HCT116 (cell line): ENCODE data around the gene CCDC74A. TPM values are rescaled to one million over a fixed set of nuclear protein-coding genes. Genes with fewer than 3 reads are reported as not detected.
"Not testable (repeated sequence)": the region's sequence is repeated elsewhere in the genome, so short reads cannot be mapped to it uniquely, and the experiment has no call there.

ENCODE experiments used
- ATAC-seq: fragments of 200-7000 bp; cut with Tn5 transposase; 2 replicates; pipeline ENCODE4 v1.9.1; 2020; ENCODE audit warnings: mild to moderate bottlenecking, moderate library complexity
- BruUV-seq: library from RNA; stranded (reverse); fragments of 400-500 nt; replicated peaks from 2 replicates; lab custom pipeline; 2021; lab: Mats Ljungman, UMichigan
- CTCF ChIA-PET: fragments of 300-600 bp; sonication (Branson Sonifier 250); formaldehyde crosslinking; loops from one replicate; lab custom pipeline; 2021; ENCODE audit warnings: antibody characterized with exemption; lab: Charles Lee
- POLR2A ChIA-PET: fragments of 300-600, 350-600 bp; sonication (Branson Sonifier 250); formaldehyde crosslinking; loops from one replicate; lab custom pipeline; 2021; ENCODE audit warnings: antibody characterized with exemption; lab: Charles Lee
- RAD21 ChIA-PET, 2 experiments: fragments of 300-600 bp; sonication (Branson Sonifier 250); formaldehyde crosslinking; loops; one replicate each; lab custom pipeline; 2023; ENCODE audit warnings: low total read pairs in 2 of 2; ENCODE audit not compliant: uncharacterized antibody in 2 of 2, unreplicated experiment in 2 of 2, low non-redundant PET in 1 of 2; lab: Charles Lee
- DNase-seq: peaks from one replicate; pipeline ENCODE4 v3.0.0-alpha.2; 2010; ENCODE audit warnings: low read depth, low spot score
- H2AFZ ChIP-seq: fragments of 200-600 bp; shearing (Covaris generic), sonication (generic); 2 replicates; pipeline ENCODE4 v1.6.1; 2017; ENCODE audit warnings: low read depth, mixed run types, mixed read lengths, antibody characterized with exemption, low read length; ENCODE audit not compliant: poor library complexity, severe bottlenecking
- H3K27ac ChIP-seq: 2 replicates; pipeline ENCODE4 v1.5.1; 2012; ENCODE audit warnings: low read depth, low read length
- H3K27me3 ChIP-seq: fragments of 200-600 bp; sonication (generic); 2 replicates; pipeline ENCODE4 v1.6.1; 2016; ENCODE audit warnings: mixed run types, low read length, mixed read lengths; ENCODE audit not compliant: insufficient read depth
- H3K36me3 ChIP-seq, 2 experiments: fragments of 200-500 bp in 1 of 2; fragments of 200-600 bp in 1 of 2; sonication (Bioruptor generic) in 1 of 2; sonication (generic) in 1 of 2; 2 replicates each; pipeline versions ENCODE4 v1.5.1 to v1.6.1; 2014 to 2016; ENCODE audit warnings: low read length in 2 of 2, inconsistent platforms in 1 of 2, mixed read lengths in 1 of 2, mixed run types in 1 of 2; ENCODE audit not compliant: insufficient read depth in 2 of 2, control insufficient read depth in 1 of 2
- H3K4me1 ChIP-seq, 2 experiments: fragments of 200-600 bp in 1 of 2; sonication (generic) in 1 of 2; 2 replicates each; pipeline versions ENCODE4 v1.5.1 to v1.6.1; 2012 to 2017; ENCODE audit warnings: low read length in 2 of 2, inconsistent platforms in 1 of 2, mild to moderate bottlenecking in 1 of 2, mixed read lengths in 1 of 2, mixed run types in 1 of 2, moderate library complexity in 1 of 2; ENCODE audit not compliant: insufficient read depth in 2 of 2, control insufficient read depth in 1 of 2
- H3K4me2 ChIP-seq: fragments of 200-600 bp; sonication (generic); 2 replicates; pipeline ENCODE4 v1.6.1; 2017; ENCODE audit warnings: mixed run types, low read length, mixed read lengths
- H3K4me3 ChIP-seq, 2 experiments: fragments of 200-600 bp in 1 of 2; sonication (generic) in 1 of 2; replicated peaks in 1 of 2; 2 replicates each; pipeline ENCODE4 v1.5.1; 2011 to 2016; ENCODE audit warnings: low read length in 2 of 2, control low read depth in 1 of 2, low read depth in 1 of 2, mild to moderate bottlenecking in 1 of 2, mixed read lengths in 1 of 2, mixed run types in 1 of 2
- H3K79me2 ChIP-seq: fragments of 200-600 bp; sonication (generic); 2 replicates; pipeline ENCODE4 v1.6.1; 2017; ENCODE audit warnings: mild to moderate bottlenecking, mixed run types, low read length, moderate library complexity, mixed read lengths; ENCODE audit not compliant: insufficient read depth
- H3K9ac ChIP-seq: fragments of 200-600 bp; sonication (generic); 2 replicates; pipeline ENCODE4 v1.6.1; 2016; ENCODE audit warnings: low read length, mixed read lengths
- H3K9me2 ChIP-seq: fragments of 200-600 bp; sonication (generic), shearing (Covaris generic); 2 replicates; pipeline ENCODE4 v1.6.1; 2017; ENCODE audit warnings: mixed run types, mild to moderate bottlenecking, moderate library complexity; ENCODE audit not compliant: insufficient read depth
- H3K9me3 ChIP-seq, 2 experiments: fragments of 200-500 bp in 1 of 2; fragments of 200-600 bp in 1 of 2; sonication (Bioruptor generic) in 1 of 2; sonication (generic) in 1 of 2; 2 replicates each; pipeline ENCODE4 v1.6.1; 2014 to 2017; ENCODE audit warnings: low read length in 2 of 2, mixed read lengths in 2 of 2, inconsistent platforms in 1 of 2, low read depth in 1 of 2, mild to moderate bottlenecking in 1 of 2, mixed run types in 1 of 2, moderate library complexity in 1 of 2; ENCODE audit not compliant: control insufficient read depth in 1 of 2, insufficient read depth in 1 of 2
- H4K20me1 ChIP-seq: fragments of 200-600 bp; sonication (generic), shearing (Covaris generic); 2 replicates; pipeline ENCODE4 v1.6.1; 2017; ENCODE audit warnings: mixed run types, mild to moderate bottlenecking, moderate library complexity; ENCODE audit not compliant: insufficient read depth
- intact Hi-C: fragments of 100-400 bp; cut with micrococcal nuclease; formaldehyde crosslinking; loops from 2 replicates; pipeline ENCODE4 v1.10.0; 2022
- total RNA-seq: library from RNA; stranded (reverse); gene quantifications from one replicate; pipeline ENCODE4 v1.2.1, GENCODE V29; 2021; ENCODE audit not compliant: unreplicated experiment

CCDC74A gene
- total RNA-seq, 1 experiment from 2014 or later: 13.6 TPM

- H2AFZ ChIP-seq, H3K4me3 ChIP-seq, H3K4me1 ChIP-seq, H3K9me3 ChIP-seq, H3K9ac ChIP-seq, POLR2A ChIA-PET, H3K4me2 ChIP-seq, DNase-seq, intact Hi-C loops, H3K36me3 ChIP-seq, H3K27me3 ChIP-seq, H3K27ac ChIP-seq, RAD21 ChIA-PET, H4K20me1 ChIP-seq, H3K9me2 ChIP-seq, ATAC-seq, CTCF ChIA-PET, H3K79me2 ChIP-seq: not testable (repeated sequence)
- TSS peak; percentile 15 for BruUV-seq
Observed at GRCh38 chr2:131511969-131512870, 15.5 kb upstream of the CCDC74A start.

DNA sequence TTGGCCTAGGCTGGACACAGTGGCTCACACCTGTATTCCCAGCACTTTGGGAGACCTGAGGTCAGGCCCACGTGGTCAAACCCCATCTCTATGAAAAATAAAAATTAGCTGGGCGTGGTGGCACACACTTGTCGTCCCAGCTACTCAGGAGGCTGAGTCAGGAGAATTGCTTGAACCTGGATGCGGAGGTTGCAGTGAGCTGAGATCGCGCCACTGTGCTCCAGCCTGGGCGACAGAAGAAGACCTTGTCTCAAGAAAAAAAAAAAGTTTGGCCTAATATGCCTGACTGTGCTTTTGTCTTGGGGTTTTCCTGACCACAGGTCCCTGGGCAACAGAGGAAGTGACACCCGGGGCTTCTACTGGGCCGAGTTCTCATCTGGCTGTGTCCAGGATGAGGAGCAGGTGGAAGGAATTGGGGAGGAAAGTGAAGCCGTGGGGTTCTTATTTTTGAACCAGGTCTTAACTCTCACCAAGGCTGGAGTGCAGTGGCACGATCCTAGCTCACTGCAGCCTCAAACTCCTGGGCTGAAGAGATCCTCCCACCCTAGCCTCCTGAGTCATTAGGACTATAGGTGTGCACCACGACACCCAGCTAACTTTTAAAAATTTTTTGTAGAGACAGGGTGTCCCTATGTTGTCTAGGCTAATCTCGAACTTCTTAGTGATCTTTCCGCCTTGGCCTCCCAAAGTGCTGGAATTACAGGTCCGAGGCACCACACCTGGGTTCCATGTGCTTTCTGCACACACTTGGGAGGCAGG lies 13.1 kb upstream of the CCDC74A start:
- ATAC-seq: not testable (repeated sequence)

GRCh38 chr2:131515235-131515634 lies 12.5 kb upstream of the CCDC74A start:
- ATAC-seq, H3K9me2 ChIP-seq, H3K4me3 ChIP-seq, POLR2A ChIA-PET, H3K27ac ChIP-seq, CTCF ChIA-PET, H2AFZ ChIP-seq, H3K9me3 ChIP-seq, H3K36me3 ChIP-seq, H3K4me2 ChIP-seq, H3K4me1 ChIP-seq, H3K79me2 ChIP-seq, intact Hi-C loops, H3K27me3 ChIP-seq, BruUV-seq, H4K20me1 ChIP-seq, RAD21 ChIA-PET, DNase-seq, H3K9ac ChIP-seq: not testable (repeated sequence)

More for the DNA sequence above, 13.1 kb upstream of the CCDC74A start:
- RAD21 ChIA-PET, H4K20me1 ChIP-seq, H3K27me3 ChIP-seq, H3K4me1 ChIP-seq, H3K36me3 ChIP-seq, H3K27ac ChIP-seq, CTCF ChIA-PET, BruUV-seq, intact Hi-C loops, H3K4me3 ChIP-seq, DNase-seq, POLR2A ChIA-PET, H3K4me2 ChIP-seq, H3K9me3 ChIP-seq, H2AFZ ChIP-seq, H3K9me2 ChIP-seq, H3K9ac ChIP-seq, H3K79me2 ChIP-seq: not testable (repeated sequence)
